NCI-H345 treated with DMSO at 0.1 percent for 48 hours (cell line): ENCODE results near the gene MYDGF.
"Not testable (repeated sequence)": the region's sequence is repeated elsewhere in the genome, so short reads cannot be mapped to it uniquely, and the experiment has no call there.

Source experiments
- DNase-seq: peaks from one replicate; lab custom pipeline; 2025; ENCODE audit not compliant: unreplicated experiment; lab: John Stamatoyannopoulos, UW

The MYDGF gene

GRCh38 chr19:4700693-4700970, 30.5 kb upstream of the MYDGF start:
- no peak for DNase-seq

GRCh38 chr19:4699826-4700692, 29.9 kb upstream of the MYDGF start:
- DNase-seq, result no peak

DNA sequence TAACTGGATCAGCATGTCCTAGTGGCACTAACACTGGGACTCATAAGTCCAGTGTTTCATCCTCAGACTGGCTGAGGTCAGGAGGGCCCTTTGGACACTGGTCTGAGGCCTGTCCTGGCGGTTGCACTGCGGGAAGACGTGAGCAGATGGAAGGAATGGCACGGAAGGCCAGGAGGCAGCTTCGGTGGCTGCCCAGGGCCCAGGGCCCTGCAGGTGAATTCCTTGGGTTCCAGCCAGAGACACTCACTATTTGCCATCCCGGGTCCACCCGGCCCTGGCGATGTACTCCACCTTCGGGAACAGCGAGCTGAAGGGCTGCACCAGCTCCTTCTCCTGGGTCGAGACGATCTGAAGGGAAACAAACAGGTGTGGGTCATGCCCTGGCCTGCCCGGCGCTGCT, 27.2 kb upstream of the MYDGF start:
- no peak for DNase-seq

GRCh38 chr19:4695224-4695731, 25.1 kb upstream of the MYDGF start:
- DNase-seq, result no peak

DNA sequence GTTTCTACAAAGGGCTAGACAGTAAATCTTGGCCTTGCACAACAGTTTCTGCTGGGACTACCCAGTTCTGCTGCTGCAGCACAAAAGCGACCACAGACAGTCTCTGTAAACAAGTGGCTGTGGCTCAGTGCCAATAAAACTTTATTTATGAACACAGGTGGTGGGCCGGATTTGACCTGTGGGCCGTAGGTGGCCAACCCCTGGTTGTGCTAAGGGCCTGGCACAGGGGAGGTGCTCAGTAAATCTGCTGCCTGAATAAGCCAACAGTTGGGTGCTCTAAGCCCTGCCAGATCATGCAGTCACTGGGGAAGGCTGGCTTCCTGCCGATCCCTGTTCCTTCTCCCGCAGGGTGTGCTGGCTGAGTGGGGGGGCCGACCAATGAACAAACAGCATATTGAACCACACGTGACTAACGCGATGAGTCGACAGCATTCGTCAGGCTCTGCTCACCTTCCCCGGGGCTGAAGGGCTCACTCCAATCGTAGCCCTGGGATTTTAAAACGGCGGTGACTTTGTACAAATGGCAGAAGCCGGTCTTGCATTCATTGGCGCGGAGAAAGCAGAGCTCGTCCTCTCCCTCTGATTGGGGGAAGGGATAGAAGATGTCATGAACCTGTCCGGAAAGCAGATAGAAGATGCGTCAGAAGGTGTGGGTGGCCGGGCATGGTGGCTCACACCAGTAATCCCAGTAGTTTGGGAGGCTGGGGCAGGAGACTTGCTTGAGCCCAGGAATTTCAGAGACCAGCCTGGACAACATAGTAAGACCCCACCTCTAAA, 24.3 kb upstream of the MYDGF start:
- no peak for DNase-seq

DNA sequence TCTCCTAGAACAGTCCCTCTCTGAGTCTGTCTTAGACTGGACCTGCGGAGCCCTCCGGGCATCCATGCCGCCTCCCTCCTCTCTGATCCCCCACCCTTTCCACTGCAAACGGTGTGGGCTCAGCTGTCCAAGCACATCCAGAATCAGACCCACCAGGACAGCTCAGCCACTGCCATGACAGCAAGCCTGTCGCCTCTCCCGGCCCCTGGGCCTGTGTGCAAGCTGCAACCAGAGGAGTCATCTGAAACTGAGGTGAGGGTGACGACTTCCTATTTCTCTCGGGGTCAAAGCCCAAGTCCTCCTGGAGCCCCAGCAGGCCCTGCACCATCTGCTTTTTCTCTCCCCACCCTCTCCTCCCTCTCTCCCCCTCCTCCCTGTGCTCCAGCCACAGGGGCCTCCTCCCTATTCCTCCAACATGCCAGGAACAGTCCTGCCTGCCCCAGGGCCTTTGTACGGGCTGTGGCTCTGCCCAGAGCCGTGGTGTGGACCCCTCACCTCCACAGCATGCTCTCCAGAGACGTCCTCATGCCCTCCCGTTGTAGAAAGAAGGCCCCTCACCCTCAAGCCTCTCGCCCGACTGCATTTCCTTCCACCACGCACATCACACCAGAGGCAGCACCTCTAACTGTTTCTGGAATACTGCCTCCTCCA, 23.5 kb upstream of the MYDGF start:
- no peak for DNase-seq

GRCh38 chr19:4693078-4693350, 22.9 kb upstream of the MYDGF start:
- DNase-seq, result no peak

- DNase-seq, result no peak
Observed at GRCh38 chr19:4692251-4693077, 22.3 kb upstream of the MYDGF start.

DNA sequence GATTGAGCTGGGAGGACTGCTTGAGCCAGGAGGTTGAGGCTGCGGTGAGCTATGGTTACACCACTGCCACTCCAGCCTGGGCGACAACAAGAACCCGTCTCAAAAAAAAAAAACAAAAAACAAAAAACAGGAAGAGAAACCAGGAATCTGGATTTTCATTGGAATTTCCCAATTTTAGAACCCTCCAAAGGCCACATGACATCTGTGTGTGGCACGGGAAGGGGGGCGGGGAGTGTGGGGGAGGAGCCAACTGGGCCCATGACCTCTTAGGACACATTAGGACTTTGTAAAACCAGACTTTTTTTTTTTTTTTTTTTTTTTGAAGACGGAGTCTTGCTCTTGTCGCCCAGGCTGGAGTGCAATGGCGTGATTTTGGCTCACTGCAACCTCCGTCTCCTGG, 21.2 kb upstream of the MYDGF start:
- DNase-seq, result no peak

DNA sequence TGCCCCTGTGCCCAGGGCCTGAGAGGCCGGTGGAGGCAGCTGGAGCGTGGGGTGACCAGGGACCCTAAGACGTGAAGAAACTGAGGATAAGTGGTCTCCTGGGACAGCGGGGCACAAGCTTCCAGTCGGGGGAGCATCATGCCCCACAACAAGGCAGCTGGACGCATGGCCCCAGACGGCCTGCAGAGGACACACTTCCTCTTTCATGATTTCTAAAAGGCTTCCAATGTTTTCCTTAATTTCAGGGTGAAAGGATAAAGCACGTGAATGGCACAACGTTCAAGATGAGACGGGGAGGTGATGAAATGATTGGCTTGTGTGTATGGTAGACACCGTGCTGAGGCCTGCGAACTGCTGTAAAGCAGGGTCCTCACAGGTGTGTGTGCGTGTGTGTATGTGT, 20.2 kb upstream of the MYDGF start:
- DNase-seq, result no peak

DNA sequence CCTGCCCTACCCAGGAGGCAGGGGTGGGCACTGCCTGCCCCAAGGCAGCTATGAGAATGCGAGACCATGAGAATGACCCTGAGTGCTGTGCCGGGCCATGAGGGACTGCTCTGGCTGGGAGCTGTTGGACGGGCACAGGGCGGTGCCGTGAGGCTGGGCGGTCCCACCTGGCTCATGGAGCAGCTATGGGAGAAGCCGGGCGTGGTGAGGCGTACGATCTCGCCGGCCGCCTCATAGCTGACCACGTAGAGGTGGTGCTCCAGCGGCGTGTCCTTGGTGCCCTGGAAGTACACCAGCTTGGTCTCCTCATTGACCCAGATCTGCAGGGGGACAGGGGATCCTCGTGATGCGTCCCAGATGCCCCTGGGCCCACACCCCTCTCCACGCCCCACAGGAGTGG, 19.3 kb upstream of the MYDGF start:
- DNase-seq, result no peak

DNA sequence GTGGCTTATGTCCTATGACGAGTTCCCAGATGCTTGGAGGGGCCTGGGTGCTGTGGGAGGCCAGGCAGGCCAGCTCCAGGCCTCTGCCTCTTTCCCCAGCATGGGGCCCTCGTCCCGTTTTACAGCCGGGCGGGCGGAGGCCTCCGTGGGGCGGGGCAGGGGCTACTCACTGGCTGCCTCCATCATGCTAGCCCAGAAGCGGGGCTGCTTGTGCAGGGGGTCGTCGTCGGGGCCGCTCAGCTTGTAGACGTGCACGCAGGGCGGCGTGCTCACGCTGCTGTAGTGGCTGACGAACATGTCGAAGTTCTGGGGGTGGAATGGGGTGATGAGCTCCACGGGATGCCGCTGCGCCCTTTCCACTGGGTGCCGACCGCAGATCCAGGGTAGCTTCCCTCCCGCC, 18.4 kb upstream of the MYDGF start:
- no peak for DNase-seq

DNA sequence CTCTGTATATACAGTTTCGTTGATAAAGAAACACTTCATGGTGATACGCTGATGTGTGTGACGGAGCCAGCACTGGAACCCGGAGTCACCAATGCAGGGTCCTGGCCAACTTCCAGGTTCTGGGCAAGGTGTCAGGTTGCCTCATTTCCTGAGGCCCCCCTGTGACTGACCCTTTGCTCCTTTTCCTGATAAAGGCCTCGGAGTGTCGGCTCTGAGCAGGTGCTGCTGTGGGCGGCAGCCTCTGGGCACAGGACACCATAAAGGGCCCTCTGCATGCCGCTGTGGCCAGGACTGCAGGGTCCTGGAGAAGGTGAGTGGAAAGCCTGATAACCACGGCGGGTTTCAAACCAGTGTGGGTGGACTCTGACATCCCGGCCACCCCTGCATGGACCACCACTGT, 17.3 kb upstream of the MYDGF start:
- DNase-seq, result no peak

GRCh38 chr19:4686700-4687099, 16.6 kb upstream of the MYDGF start:
- no peak for DNase-seq

GRCh38 chr19:4684312-4685095, 14.4 kb upstream of the MYDGF start:
- no peak for DNase-seq

- DNase-seq, result no peak
Observed at GRCh38 chr19:4682417-4683200, 12.5 kb upstream of the MYDGF start.

DNA sequence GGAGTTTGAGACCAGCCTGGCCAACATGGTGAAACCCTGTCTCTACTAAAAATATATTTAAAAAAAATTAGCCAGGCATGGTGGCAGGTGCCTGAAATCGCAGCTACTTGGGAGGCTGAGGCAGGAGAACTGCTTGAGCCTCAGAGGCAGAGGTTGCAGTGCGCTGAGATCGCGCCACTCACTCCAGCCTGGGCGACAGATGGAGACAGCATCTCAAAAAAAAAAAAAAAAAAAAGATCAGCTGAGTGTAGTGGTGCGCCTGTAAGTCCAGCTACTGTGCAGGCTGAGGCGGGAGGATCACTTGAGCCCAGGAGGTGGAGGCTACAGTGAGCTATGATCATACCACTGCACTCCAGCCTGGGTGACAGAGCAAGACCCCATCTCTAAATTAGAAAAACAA, 9.9 kb upstream of the MYDGF start:
- DNase-seq, result not testable (repeated sequence)

DNA sequence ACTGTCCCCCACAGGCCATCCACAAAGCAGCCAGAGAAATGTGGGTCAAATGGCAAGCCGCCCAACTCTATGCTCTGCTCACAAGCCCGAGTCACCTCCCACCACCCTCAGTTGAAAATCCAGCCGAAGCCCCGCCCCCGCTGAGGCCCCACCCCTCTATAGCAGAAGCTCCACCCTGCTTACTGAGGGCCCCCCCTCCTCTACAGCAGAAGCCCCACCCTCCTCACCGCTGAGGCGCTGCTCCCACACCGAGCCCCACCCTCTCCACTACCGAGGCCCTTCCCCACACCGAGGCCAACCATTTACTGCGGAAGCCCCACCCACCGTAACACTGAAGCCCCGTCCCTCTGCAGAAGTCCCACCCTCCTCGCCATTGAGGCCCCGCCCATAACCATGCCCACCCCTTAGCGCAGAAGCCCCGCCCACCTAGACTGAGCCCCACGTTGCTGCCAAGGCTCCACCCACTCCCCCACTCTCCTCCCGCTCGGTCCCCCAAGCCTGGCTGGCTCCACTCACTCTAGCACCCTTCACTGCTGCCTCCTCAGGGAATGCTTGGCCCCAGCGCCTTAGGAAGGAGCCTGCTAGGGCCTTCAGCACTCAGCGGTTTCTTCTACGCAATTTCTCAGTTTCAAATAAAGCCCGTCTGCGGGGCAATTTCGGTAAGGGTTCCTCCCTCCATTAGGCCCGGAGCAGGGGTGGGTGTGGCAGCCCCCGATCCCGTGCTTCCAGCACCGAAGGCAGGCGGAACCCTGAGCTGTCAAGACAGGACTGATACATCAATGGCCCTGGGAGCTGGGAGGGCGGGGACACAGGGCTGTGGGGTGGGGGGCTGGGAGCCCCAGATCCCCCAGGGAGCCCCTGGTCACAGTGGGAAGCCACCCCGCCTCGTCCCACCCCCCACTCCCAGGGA, 9.0 kb upstream of the MYDGF start:
- no peak for DNase-seq
